DOHH2 (cell line): Measurements from ENCODE around the gene POR.

Source experiments
- CTCF ChIP-seq: fragments of 200-600 bp; sonication (generic); IDR thresholded peaks from one replicate; pipeline ENCODE4 v1.5.1; 2014; ENCODE audit warnings: antibody characterized with exemption, mild to moderate bottlenecking, low read depth, low read length; ENCODE audit not compliant: poor library complexity, severe bottlenecking
- EZH2phosphoT487 ChIP-seq: fragments of 200-600 bp; sonication (generic); IDR thresholded peaks from 2 replicates; pipeline ENCODE4 v1.6.1; 2017; ENCODE audit warnings: borderline replicate concordance, mild to moderate bottlenecking, antibody characterized with exemption, low read length, moderate library complexity, mixed read lengths

- TF ChIP-seq CTCF: no peak
- no peak for TF ChIP-seq EZH2phosphoT487
Observed at GRCh38 chr7:75953431-75953830, 38.5 kb downstream of the POR start.
